Hematopoietic multipotent progenitor cell (in vitro differentiated cells): Measurements from ENCODE around the gene PAGR1. TPM values are rescaled to one million over a fixed set of nuclear protein-coding genes. Genes with fewer than 3 reads are reported as not detected.
A peak's percentile ranks its signal among the peaks of the same experiment; 100 is the strongest.
"Not testable (repeated sequence)": the region's sequence is repeated elsewhere in the genome, so short reads cannot be mapped to it uniquely, and the experiment has no call there.

Source experiments
- DNase-seq, 3 donors: peaks; one replicate each; pipeline ENCODE4 v3.0.0-alpha.2; 2011 to 2015; ENCODE audit warnings: low read depth in 2 of 3, low spot score in 2 of 3
- small RNA-seq: library from RNA; depleted of rRNA; stranded (forward); fragments of <200 nt; gene quantifications from one replicate; pipeline ENCODE3, GENCODE V24; 2012
- total RNA-seq: library from RNA; depleted of rRNA; stranded (reverse); fragments of >200 nt; gene quantifications from one replicate; pipeline ENCODE4 v1.2.3, GENCODE V29; 2012

The PAGR1 gene
- total RNA-seq, 1 donor, result 24.5 TPM

DNA sequence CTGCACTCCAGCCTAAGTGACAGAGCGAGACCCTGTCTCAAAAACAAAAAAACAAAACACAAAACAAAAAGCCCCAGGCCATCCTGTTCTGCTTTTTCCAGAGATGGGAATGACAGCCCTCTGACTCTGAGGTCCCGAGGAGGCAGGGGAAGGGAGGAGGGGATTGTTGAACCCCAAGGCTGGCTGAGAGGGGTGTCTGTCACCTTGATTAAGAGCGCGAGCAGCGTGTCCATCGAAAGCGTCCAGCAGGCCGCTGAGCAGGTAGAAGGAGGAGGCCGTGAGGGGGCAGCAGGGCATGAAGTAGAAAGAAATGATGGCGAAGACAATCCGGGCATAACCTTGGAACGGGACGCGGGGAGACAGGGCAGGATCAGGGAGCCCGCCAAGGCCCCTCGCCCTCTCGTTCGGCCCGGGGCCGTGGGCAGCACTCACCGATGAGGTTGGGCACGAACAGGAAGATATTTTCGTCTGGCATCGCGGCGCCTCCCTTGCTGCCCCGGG lies 46.5 kb downstream of the PAGR1 start:
- peak in 2 of 3 donors; percentile 15 for DNase-seq

DNA sequence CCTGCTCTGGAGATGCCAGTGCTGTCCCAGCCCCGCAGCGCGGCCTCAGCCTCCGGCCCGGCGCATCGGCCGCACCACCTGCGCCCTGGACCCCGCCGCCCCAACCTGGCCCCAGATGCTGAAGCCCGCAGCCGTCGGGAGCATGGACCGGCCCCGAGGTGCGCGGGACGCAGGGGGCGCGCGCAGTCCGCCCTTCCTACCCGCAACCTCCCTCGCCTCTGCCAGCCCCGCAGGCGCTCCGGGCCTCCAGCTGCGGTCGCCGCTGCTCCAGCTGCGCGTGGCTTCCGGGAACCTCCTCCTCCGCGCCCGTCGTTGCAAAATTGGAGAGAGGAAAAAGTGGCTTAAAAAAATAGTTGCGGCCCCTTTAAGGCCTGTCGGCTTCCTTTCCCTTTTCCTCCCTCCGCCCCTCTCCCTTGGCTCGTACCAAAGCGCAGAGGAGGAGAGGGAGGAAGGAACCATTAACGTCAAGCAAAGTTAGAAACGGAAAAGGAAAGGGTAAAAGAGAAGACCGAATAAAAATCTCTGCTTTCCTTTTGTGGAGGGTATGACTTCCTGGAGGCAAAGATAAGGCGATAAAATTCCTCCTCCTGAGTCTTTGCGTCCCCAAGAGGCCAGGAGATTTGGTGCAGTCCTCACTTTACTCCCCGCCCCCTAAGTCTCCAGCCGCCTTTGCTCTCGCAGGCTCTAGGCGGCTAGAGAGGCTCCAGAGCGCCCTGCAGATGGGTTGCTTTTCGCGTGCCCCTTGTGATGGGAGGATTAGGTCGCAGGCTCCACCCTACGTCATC lies 47.1 kb downstream of the PAGR1 start, which contains the start of gene CDIPT:
CDIPT (minus strand) TSS at position 343 of the 785 bp plus-strand sequence. CDS start 369 bp downstream, outside the sequence.
- DNase-seq, result peak; percentile 81 to 98 (median 97)

DNA sequence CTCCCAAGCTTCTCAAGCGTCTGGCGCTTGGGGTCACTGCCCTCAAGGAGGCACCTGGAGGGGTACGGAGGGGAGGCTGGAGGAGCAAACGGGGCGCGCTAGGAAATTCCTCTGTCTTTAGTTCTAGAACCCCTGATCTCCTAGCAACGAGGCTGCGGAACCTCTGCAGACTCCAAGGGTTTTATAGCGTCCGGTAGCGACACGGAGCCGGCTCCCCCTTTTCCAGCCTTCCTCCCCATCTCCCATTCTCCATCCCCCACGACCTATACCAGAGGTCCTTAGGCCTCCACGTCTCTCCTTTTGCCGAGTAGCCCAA lies 47.7 kb downstream of the PAGR1 start:
- DNase-seq, result no peak

DNA sequence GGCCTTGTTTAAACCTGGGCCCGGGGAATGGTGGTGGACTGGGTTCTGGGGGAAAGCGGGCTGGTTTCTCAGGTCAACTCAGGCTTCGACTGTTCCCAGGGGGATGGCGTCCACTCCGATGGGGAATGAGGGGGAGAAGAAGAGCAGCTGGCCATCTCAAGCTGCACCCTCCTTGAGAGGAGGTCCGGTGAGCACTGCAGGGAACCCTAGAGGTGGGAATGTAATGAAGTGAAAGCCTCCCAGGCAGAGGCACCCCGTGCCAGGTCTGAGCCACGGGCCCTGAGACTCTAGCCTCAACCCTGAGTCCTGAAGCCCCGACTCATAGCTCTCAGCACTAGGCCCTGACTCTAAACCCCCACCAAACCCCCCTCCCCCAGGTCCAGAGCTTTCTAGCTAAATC lies 48.3 kb downstream of the PAGR1 start:
- no peak for DNase-seq

DNA sequence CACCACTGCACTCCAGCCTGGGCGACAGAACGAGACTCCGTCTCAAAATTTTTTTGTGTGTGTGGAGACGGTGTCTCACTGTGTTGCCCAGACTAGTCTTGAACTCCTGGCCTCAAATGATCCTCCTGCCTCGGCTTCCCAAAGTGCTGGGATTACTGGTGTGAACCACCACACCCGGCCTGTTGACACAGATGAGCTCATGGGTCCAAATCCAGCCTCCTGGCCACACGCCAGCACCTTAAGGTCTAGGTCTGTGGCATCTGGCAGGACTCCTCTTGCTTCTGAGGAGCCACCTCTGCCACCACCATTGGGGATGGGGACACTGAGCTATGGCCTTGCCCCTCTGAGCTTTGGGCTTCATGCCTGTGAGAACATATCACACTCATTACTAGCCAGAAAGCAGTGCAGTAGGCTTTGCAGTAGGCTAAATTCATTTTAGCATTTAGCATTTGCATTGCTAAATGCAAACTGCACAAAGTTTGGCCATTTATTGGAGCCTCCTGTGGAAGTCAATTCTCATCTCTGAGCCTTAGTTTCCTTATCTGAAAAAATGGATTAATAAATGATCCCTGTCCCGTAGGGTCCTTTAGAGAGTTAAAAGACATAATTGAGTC lies 52.6 kb downstream of the PAGR1 start:
- no peak for DNase-seq

DNA sequence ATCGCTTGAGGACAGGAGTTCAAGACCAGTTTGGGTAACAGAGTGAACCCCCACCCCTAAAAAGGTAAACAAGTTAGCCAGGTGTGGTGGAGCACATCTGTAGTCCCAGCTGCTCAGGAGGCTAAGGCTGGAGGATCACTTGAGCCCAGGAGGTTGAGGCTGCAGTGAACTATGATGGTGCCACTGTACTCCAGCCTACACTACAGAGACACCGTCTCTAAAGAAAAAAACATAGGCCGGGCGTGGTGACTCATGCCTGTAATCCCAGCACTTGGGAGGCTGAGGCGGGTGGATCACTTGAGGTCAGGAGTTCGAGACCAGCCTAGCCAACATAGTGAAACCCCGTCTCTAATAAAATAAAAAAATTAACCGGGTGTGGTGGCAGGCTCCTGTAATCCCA lies 53.1 kb downstream of the PAGR1 start:
- DNase-seq, result not testable (repeated sequence)

Small RNAs within 50 kb of the gene (small RNA-seq; reads per million reads assigned to genes)
- not detected for gene AC009133.6
- gene AC120114.4, result not detected

Other genes starting within 250 kb of the PAGR1 start
- gene SPN, start 152.9 kb upstream of the PAGR1 start, total RNA-seq, result 451 TPM
- 12.9 TPM for gene QPRT, start 137.0 kb upstream of the PAGR1 start, total RNA-seq
- 64.9 TPM for gene C16orf54, start 70.2 kb upstream of the PAGR1 start, total RNA-seq
- gene ZG16, start 37.9 kb upstream of the PAGR1 start, total RNA-seq, result not detected
- 73.8 TPM for gene KIF22, start 25.4 kb upstream of the PAGR1 start, total RNA-seq
- gene MAZ, start 9.6 kb upstream of the PAGR1 start, total RNA-seq, result 711 TPM
- gene PRRT2, start 4.0 kb upstream of the PAGR1 start, total RNA-seq, result 0.27 TPM
- gene MVP, start 4.3 kb downstream of the PAGR1 start, total RNA-seq, result 118 TPM
- 106 TPM for gene CDIPT, start 47.1 kb downstream of the PAGR1 start, total RNA-seq
- gene SEZ6L2, start 83.4 kb downstream of the PAGR1 start, total RNA-seq, result 1.3 TPM
- gene ASPHD1, start 84.3 kb downstream of the PAGR1 start, total RNA-seq, result 0.27 TPM
- 11.3 TPM for gene KCTD13, start 110.1 kb downstream of the PAGR1 start, total RNA-seq
- 64.6 TPM for gene TMEM219, start 145.9 kb downstream of the PAGR1 start, total RNA-seq
- 29.1 TPM for gene TAOK2, start 157.7 kb downstream of the PAGR1 start, total RNA-seq
- gene HIRIP3, start 179.5 kb downstream of the PAGR1 start, total RNA-seq, result 9.4 TPM
- 21.8 TPM for gene INO80E, start 180.1 kb downstream of the PAGR1 start, total RNA-seq
- 1.1 TPM for gene DOC2A, start 194.9 kb downstream of the PAGR1 start, total RNA-seq
- gene C16orf92, start 207.0 kb downstream of the PAGR1 start, total RNA-seq, result not detected
- 0.54 TPM for gene TLCD3B, start 215.1 kb downstream of the PAGR1 start, total RNA-seq
- gene ALDOA, start 249.6 kb downstream of the PAGR1 start, total RNA-seq, result 666 TPM